Left kidney (tissue), 2 donors: Measurements from ENCODE around the gene XYLT1. TPM values are rescaled to one million over a fixed set of nuclear protein-coding genes. Genes with fewer than 3 reads are reported as not detected.

Experiments used
- DNase-seq: peaks from one replicate; pipeline ENCODE4 v3.0.0-alpha.2; 2013
- polyA plus RNA-seq: library from polyadenylated mRNA; unstranded; fragments of 120-200 nt; gene quantifications from one replicate; pipeline ENCODE4 v1.2.1, GENCODE V29; 2013; ENCODE audit not compliant: insufficient read length

XYLT1 gene
- polyA plus RNA-seq, 1 donor, result 7.9 TPM

GRCh38 chr16:17228048-17228707, 242.6 kb downstream of the XYLT1 start:
- no peak for DNase-seq

- DNase-seq, result no peak
Measured at GRCh38 chr16:17227278-17227677, 243.5 kb downstream of the XYLT1 start.

GRCh38 chr16:17225541-17225940, 245.2 kb downstream of the XYLT1 start:
- DNase-seq, result no peak

DNA sequence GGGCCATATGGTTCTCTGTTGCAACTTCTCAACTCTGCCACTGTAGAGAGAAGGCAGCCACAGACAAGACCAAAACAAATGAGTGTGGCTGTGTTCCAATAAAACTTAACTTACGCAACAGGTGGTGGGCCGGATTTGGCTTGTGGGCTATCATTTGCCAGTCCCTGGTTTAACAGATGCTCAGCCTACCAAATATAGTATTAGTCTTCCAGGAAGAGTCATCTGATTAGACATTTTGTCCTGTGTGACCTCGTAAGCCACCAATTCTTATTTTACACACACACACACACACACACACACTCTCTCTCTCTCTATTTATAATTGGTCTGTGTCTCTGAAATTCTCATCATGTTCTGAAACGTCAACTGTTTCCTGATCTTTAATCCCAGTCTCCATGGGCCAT, 245.9 kb downstream of the XYLT1 start:
- no peak for DNase-seq

GRCh38 chr16:17224350-17224749, 246.4 kb downstream of the XYLT1 start:
- no peak for DNase-seq

DNA sequence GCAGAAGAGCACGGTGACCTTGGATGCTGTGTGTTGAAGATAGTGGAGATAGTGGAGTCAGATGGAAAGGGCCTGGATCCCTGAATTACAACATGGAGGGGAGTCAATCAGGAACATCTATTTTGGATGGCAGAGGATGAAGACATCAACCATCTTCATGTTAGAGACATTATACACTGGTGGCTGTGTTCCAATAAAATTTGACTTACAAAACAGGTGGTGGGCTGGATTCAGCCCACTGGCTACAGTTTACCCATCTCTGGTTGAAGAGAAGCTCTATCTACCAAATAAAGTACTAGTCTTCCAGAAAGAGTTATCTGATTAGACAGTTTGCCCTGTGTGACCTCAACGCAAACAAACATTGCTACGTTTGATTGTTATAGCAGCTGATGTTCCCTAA, 247.2 kb downstream of the XYLT1 start:
- no peak for DNase-seq

DNA sequence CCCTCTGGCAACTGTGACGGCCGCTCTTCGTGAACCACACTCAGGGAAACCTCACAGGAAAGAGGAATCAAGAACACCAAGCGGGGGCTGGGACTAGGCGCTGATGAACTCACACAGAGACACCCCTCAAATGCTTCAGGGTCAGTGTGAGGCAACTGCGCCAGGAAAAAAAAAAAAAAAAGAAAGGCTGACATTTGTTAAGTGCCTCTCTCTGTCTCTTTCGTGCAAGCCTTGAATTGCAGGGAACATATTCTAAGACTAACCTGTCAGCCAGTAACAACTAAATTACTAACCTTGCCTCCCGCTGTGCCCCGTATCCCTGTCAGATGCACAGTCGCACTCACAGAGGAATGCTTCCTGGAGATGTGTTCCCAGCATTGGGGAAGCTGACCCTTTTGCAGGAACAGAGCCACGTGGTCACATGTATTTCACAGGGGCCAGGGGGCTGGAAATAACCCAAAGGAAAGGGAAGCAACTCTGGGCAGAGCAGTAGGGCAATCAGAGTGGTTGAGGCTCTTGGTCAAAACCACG, 247.8 kb downstream of the XYLT1 start:
- DNase-seq, result no peak

DNA sequence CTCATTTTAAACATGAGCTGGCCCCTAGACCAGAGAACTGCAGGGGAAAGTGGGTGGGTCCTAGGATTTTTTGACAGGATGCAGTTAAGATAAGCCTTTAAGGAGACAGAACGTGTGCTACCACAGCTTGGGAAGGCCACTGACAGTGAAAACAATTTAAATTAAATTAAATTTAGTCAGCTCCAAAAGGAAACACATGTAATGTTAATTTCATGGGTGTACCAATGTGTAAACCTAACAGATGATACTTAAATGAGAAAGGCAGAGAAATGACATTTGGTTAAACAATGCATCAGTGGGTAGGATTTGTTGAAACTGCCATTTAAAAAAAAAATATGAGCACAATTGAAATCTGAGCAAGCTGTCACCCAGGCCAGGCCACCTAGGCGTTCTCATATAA, 250.8 kb downstream of the XYLT1 start:
- DNase-seq, result no peak

GRCh38 chr16:17215936-17216335, 254.8 kb downstream of the XYLT1 start:
- DNase-seq, result no peak

DNA sequence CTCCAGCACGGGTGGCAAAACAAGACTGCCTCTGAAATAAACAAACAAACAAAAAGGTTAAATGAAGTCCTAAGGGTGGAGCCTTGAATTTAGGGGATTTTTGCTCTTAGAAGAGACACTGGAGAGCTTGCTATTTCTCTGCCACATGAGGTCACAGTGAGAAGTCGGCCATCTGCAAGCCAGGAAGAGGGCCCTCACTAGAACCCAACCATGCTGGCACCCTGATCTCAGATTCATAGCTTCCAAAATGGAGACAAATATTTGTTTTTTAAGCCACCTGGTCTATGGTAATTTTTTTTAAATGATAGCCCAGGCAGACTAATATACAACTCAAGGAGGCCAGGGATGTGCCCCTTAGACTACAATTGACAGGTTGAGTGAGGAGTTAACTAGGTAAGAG, 255.5 kb downstream of the XYLT1 start:
- no peak for DNase-seq

GRCh38 chr16:17213974-17214373, 256.8 kb downstream of the XYLT1 start:
- no peak for DNase-seq

GRCh38 chr16:17213025-17213424, 257.7 kb downstream of the XYLT1 start:
- no peak for DNase-seq

DNA sequence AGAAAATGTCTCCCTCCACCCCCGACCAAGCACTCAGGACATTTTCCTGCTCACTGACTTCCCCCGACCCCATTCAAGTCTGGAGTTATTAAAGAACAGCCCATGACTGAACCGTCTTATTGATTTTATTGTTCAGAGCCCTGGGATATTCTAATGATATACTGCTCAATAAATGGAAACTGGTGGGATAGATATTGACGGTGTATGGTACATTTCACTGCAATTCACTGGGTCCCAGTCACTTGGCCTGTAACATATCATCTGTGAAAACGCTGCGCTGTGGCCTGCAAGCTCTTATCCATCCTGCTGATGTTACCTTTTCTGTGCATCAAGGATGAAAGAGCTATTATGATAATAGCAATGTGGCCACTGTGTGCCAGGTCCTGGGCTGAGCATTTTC, 258.2 kb downstream of the XYLT1 start:
- DNase-seq, result no peak

GRCh38 chr16:17211797-17212196, 259.0 kb downstream of the XYLT1 start:
- DNase-seq, result no peak

- DNase-seq, result no peak
Measured at GRCh38 chr16:17206712-17207111, 264.0 kb downstream of the XYLT1 start.

- no peak for DNase-seq
Measured at GRCh38 chr16:17205279-17206211, 265.2 kb downstream of the XYLT1 start.

DNA sequence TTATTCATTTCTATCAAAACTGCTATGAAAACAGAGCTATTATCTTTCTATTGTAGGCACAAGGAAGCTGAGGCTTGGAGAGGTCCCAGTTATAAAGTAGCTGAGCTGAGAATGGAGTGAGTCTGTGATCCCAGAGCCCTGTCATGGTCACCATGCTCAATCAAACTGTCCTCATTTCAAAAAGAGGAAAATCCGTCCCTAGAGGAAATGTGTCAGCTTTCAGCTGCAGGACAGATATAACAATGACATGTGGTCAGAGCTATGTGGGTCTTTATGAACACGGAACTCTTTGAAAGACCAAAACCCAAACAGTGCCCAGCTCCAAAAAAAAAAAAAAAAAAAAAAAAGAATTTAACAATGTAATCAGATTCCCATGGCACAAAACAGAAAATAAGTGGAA, 266.1 kb downstream of the XYLT1 start:
- no peak for DNase-seq

- DNase-seq, result no peak
Measured at GRCh38 chr16:17204206-17204605, 266.6 kb downstream of the XYLT1 start.

GRCh38 chr16:17203424-17203823, 267.3 kb downstream of the XYLT1 start:
- no peak for DNase-seq

- no peak for DNase-seq
Measured at GRCh38 chr16:17199135-17199534, 271.6 kb downstream of the XYLT1 start.

DNA sequence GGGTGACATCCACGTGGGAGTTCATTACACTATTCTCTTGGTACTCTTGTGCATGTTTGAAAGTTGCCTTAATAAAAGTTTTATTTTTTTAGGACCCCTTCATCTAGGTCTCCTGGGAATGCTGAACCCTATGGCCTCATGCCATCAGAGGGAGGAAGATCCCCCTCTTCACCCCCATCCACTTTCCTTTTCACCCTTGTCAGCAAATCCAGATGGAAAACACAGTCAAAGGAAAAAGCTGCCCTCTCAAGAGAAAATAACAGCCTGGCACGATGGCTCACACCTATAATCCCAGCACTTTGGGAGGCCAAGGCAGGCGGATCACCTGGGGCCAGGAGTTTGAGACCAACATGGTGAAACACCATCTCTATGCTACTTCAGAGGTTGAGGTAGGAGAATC, 274.2 kb downstream of the XYLT1 start:
- no peak for DNase-seq

GRCh38 chr16:17194190-17194780, 276.5 kb downstream of the XYLT1 start:
- DNase-seq, result peak; percentile 28

GRCh38 chr16:17193566-17194100, 277.1 kb downstream of the XYLT1 start:
- DNase-seq, result no peak
